Duodenal mucosa (tissue), 2 donors: Measurements from ENCODE around the gene CUL4A.
"Not testable (repeated sequence)": the region's sequence is repeated elsewhere in the genome, so short reads cannot be mapped to it uniquely, and the experiment has no call there.

ENCODE experiments used
- H3K27ac ChIP-seq: one replicate; pipeline ENCODE4 v1.7.0; 2013; ENCODE audit warnings: low read depth, low read length
- H3K27me3 ChIP-seq, 2 donors: one replicate each; pipeline ENCODE4 v1.7.0; 2013; ENCODE audit warnings: low read length in 2 of 2, control low read depth in 1 of 2; ENCODE audit not compliant: insufficient read depth in 2 of 2, control insufficient read depth in 1 of 2
- H3K36me3 ChIP-seq, 2 donors: one replicate each; pipeline ENCODE4 v1.7.0; 2013; ENCODE audit warnings: low read length in 2 of 2, control low read depth in 1 of 2; ENCODE audit not compliant: insufficient read depth in 2 of 2, control insufficient read depth in 1 of 2
- H3K4me1 ChIP-seq, 2 donors: one replicate each; pipeline ENCODE4 v1.7.0; 2013; ENCODE audit warnings: low read length in 2 of 2, control low read depth in 1 of 2; ENCODE audit not compliant: insufficient read depth in 2 of 2, control insufficient read depth in 1 of 2
- H3K4me3 ChIP-seq, 2 donors: one replicate each; pipeline ENCODE4 v1.7.0; 2013; ENCODE audit warnings: low read length in 2 of 2, low read depth in 1 of 2
- H3K9ac ChIP-seq, 2 donors: one replicate each; pipeline ENCODE4 v1.7.0; 2013; ENCODE audit warnings: low read length in 2 of 2, low read depth in 1 of 2
- H3K9me3 ChIP-seq, 2 donors: one replicate each; pipeline ENCODE4 v1.7.0; 2013; ENCODE audit warnings: low read length in 2 of 2, control low read depth in 1 of 2; ENCODE audit not compliant: control insufficient read depth in 1 of 2

CUL4A gene

DNA sequence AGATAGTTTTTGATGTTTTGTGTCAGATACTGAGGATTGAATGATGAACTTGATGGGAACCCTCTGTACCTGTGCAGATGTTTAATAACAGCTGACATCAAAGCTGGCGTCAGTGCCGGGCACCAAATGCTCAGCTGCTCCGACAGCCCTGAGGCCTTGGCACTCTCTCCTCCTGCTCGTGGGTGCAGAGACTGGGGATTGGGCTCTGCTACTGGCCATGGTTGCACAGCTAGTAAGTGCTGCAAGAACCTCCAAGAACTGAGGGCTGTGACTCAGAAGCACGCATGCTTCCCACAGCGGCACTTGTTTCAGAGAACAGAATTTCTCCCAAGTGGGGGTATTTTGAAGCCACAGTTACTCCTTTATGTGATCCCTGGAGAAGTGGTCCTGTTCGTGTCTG is 93.6 kb downstream of the CUL4A start:
- Histone ChIP-seq H3K4me3 (no peak overlapping the region), H3K4me1 (peaks cover 0 to 6% of the 10 kb centered on the region in 2 donors), H3K27me3 (no peaks in the 10 kb centered on the region), H3K9ac (no peak overlapping the region), H3K9me3 (no peaks in the 10 kb centered on the region), H3K36me3 (peaks cover 0 to 12% of the 10 kb centered on the region in 2 donors), H3K27ac (no peak overlapping the region)

DNA sequence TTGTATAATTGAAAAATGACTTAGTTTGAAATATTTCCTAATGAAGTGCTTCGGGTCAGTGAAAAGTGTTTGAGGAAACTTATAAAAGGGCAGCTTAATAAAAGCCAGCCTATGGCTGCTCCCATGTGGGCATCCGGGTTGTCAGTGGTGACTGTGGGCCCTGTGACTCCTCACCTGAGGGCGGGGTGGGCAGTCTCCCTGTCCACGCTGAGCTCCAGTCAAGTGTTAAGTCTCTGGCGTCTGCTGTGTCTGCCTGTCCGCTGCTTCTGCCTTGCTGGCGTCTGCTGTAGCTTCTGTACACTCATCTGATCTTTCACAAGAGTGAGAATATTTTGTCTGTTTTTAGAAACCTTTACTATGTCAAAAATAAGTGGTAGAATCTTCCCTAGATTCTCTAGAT is 94.7 kb downstream of the CUL4A start:
- Histone ChIP-seq H3K27me3 (no peaks in the 10 kb centered on the region), H3K4me1 (no peaks in the 10 kb centered on the region), H3K27ac (no peak overlapping the region), H3K9ac (no peak overlapping the region), H3K9me3 (no peaks in the 10 kb centered on the region), H3K4me3 (no peak overlapping the region), H3K36me3 (peaks cover 0 to 12% of the 10 kb centered on the region in 2 donors)

DNA sequence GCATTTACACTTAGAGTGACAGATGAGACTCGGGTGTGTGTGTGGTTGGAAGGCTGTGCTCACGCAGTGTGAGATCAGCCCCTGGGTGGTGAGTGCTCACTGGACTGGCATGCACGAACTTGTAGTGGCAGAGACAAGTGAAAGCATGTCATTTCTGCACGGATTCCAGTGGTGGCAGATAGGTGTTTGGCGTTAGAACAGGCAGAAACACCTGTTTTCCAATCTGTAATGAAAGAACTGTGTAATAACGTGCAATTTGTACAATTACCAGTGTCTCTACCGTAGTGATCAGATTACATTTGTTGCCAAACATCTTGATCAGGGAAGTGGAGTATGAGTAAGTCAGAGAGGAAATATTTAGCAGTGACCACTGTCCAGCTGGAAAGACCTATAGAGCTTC is 95.8 kb downstream of the CUL4A start:
- Histone ChIP-seq H3K36me3 (peaks cover 0 to 18% of the 10 kb centered on the region in 2 donors), H3K9ac (no peak overlapping the region), H3K27me3 (no peaks in the 10 kb centered on the region), H3K4me3 (no peak overlapping the region), H3K9me3 (no peaks in the 10 kb centered on the region), H3K27ac (no peak overlapping the region), H3K4me1 (peaks cover 0 to 3% of the 10 kb centered on the region in 2 donors)

DNA sequence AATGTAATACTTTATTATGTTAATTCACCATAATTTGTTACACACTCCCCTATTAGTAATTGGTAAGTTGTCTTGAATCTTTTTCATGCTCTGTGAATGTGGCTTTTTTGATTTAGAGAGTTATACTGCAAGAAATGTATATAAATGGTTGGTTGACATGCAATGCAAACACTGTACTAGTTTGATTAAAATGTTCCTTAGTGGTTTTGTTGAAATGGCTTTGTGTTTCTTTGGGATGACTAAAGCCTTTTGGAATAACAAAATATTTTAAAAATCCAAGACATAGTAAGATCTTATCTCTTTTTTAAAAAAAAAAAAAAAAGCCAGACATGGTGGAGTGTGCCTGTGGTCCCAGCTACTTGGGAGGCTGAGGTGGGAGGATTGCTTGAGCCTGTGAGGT is 98.1 kb downstream of the CUL4A start:
- Histone ChIP-seq H3K27ac (no peak overlapping the region), H3K4me1 (peaks cover 0 to 3% of the 10 kb centered on the region in 2 donors), H3K27me3 (no peaks in the 10 kb centered on the region), H3K36me3 (peaks cover 17 to 39% of the 10 kb centered on the region in 2 donors), H3K4me3 (no peak overlapping the region), H3K9ac (no peak overlapping the region), H3K9me3 (no peaks in the 10 kb centered on the region)

DNA sequence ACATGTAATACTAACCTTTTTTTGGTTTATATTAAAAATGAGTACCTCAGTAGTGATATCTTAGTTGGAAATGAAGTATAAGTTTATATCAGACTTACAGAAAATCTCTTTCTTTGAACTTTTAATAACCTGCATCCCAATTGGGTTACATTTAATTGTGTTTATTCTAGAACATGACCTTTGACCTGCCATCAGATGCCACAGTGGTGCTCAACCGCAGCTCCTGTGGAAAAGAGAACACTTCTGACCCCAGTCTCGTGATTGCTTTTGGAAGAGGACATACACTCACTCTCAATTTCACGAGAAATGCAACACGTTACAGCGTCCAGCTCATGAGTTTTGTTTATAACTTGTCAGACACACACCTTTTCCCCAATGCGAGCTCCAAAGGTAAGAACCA is 100.1 kb downstream of the CUL4A start:
- Histone ChIP-seq H3K9me3 (no peaks in the 10 kb centered on the region), H3K36me3 (peaks cover 17 to 37% of the 10 kb centered on the region in 2 donors), H3K27me3 (no peaks in the 10 kb centered on the region), H3K9ac (no peak overlapping the region), H3K4me1 (peaks cover 0 to 3% of the 10 kb centered on the region in 2 donors), H3K27ac (no peak overlapping the region), H3K4me3 (no peak overlapping the region)

DNA sequence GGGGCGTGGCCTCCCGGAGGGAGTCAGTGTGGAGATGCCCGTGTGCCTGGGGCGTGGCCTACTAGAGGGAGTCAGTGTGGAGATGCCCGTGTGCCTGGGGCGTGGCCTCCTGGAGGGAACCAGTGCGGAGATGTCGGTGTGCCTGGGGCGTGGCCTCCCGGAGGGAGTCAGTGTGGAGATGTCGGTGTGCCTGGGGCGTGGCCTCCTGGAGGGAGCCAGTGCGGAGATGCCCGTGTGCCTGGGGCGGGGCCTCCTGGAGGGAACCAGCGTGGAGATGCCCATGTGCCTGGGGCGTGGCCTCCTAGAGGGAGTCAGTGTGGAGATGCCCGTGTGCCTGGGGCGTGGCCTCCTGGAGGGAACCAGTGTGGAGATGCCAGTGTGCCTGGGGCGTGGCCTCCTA is 104.7 kb downstream of the CUL4A start:
- not testable (repeated sequence) for H3K9me3 ChIP-seq, H3K27me3 ChIP-seq, H3K9ac ChIP-seq, H3K27ac ChIP-seq, H3K4me1 ChIP-seq, H3K4me3 ChIP-seq
- peaks cover 30 to 56% of the 10 kb centered on the region in 2 donors for H3K36me3 ChIP-seq

DNA sequence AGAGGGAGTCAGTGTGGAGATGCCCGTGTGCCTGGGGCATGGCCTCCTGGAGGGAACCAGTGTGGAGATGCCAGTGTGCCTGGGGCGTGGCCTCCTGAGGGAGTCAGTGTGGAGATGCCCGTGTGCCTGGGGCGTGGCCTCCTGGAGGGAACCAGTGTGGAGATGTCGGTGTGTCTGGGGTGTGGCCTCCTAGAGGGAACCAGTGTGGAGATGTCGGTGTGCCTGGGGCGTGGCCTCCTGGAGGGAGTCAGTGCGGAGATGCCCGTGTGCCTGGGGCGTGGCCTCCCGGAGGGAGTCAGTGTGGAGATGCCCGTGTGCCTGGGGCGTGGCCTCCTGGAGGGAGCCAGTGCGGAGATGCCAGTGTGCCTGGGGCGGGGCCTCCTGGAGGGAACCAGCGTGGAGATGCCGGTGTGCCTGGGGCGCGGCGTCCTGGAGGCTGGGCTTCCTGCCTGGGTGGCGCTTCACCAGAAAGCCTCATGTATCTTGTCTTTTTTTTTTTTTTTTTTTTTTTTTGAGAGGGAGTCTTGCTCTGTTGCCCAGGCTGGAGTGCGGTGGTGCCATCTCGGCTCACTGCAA is 105.6 kb downstream of the CUL4A start:
- H3K4me3 ChIP-seq, H3K9ac ChIP-seq, H3K27me3 ChIP-seq, H3K9me3 ChIP-seq, H3K27ac ChIP-seq, H3K4me1 ChIP-seq: not testable (repeated sequence)
- H3K36me3 ChIP-seq: peaks cover 38 to 59% of the 10 kb centered on the region in 2 donors

DNA sequence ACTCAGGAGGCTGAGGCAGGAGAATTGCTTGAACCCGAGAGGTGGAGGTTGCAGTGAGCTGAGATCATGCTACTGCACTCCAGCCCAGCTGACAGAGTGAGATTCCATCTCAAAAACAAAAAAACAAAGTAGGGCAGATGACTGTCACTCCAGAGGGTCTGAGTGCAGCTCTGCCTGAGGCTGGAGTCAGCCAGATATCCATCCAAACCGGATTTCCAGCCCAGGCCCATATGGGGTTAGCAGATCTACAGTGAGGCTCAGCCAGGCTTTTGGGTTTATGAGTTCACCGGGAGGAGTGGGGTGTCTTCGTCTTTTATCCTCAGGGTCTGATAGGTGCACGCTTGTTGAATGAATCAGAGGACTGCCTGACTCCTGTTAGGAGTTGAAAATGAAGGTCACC is 106.6 kb downstream of the CUL4A start:
- H3K4me1 ChIP-seq: no peaks in the 10 kb centered on the region

More for the DNA sequence above, 106.6 kb downstream of the CUL4A start:
- Histone ChIP-seq H3K9me3 (no peaks in the 10 kb centered on the region), H3K27me3 (no peaks in the 10 kb centered on the region), H3K4me3 (no peak overlapping the region), H3K9ac (no peak overlapping the region), H3K36me3 (peaks cover 34 to 62% of the 10 kb centered on the region in 2 donors), H3K27ac (no peak overlapping the region)
